ENCODE results near the gene MCMBP.
"Not testable (repeated sequence)": the region's sequence is repeated elsewhere in the genome, so short reads cannot be mapped to it uniquely, and the experiment has no call there.

GRCh38 chr10:119886070-119886469, 13.4 kb upstream of the MCMBP start:
- not testable (repeated sequence) for TF ChIP-seq CTCF (IDR thresholded peaks at IDR 0.05); EP300 (IDR thresholded peaks at IDR 0.05; ENCODE audit: borderline replicate concordance in 1 of 2, low read depth in 1 of 2, low read length in 1 of 2); NFIC (IDR thresholded peaks at IDR 0.05; ENCODE audit: borderline replicate concordance); MAX (IDR thresholded peaks at IDR 0.05; ENCODE audit: low read depth); SMC3 (IDR thresholded peaks at IDR 0.05; ENCODE audit: low read depth, low read length); EZH2phosphoT487 (IDR thresholded peaks at IDR 0.05; ENCODE audit: borderline replicate concordance, low read depth); SIN3A (IDR thresholded peaks at IDR 0.05; ENCODE audit: borderline replicate concordance, low read depth, low read length); TEAD4 (IDR thresholded peaks at IDR 0.05; ENCODE audit: borderline replicate concordance, insufficient read depth); USF2 (IDR thresholded peaks at IDR 0.05; ENCODE audit: borderline replicate concordance, low read depth, low read length); RXRA (IDR thresholded peaks at IDR 0.05; ENCODE audit: borderline replicate concordance, low read depth); RAD21 (IDR thresholded peaks at IDR 0.05; ENCODE audit: low read length); YY1 (IDR thresholded peaks at IDR 0.05; ENCODE audit: low read depth)

All from SK-N-SH (cell line).